Measurements from ENCODE around the gene ZNF302.
A peak's percentile ranks its signal among the peaks of the same experiment; 100 is the strongest.

The ZNF302 gene

GRCh38 chr19:34669305-34669704 is 8.2 kb upstream of the ZNF302 start:
- ChIA-PET POLR2A (no interaction called here), CTCF (no interaction called here)
- TF ChIP-seq, protein P1, sequence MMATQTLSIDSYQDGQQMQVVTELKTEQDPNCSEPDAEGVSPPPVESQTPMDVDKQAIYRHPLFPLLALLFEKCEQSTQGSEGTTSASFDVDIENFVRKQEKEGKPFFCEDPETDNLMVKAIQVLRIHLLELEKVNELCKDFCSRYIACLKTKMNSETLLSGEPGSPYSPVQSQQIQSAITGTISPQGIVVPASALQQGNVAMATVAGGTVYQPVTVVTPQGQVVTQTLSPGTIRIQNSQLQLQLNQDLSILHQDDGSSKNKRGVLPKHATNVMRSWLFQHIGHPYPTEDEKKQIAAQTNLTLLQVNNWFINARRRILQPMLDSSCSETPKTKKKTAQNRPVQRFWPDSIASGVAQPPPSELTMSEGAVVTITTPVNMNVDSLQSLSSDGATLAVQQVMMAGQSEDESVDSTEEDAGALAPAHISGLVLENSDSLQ (IDR thresholded peaks at IDR 0.05), result no peak
- no peak for TF ChIP-seq LEF1 (IDR thresholded peaks at IDR 0.05; ENCODE audit: borderline replicate concordance)
- TF ChIP-seq FOXK2 (IDR thresholded peaks at IDR 0.05), result no peak
- no peak for TF ChIP-seq FOXM1 (IDR thresholded peaks at IDR 0.05; ENCODE audit: borderline replicate concordance)
- TF ChIP-seq FOXA1 (IDR thresholded peaks at IDR 0.05), result no peak
- no peak for TF ChIP-seq ZNF384 (IDR thresholded peaks at IDR 0.05)
- no peak for TF ChIP-seq SP1 (IDR thresholded peaks at IDR 0.05)
- TF ChIP-seq CTBP1 (IDR thresholded peaks at IDR 0.05; ENCODE audit: borderline replicate concordance), result no peak
- no peak for TF ChIP-seq ARNT (IDR thresholded peaks at IDR 0.05)
- no peak for TF ChIP-seq HDGF (IDR thresholded peaks at IDR 0.05; ENCODE audit: borderline replicate concordance)
- no peak for DNase-seq (ENCODE audit: extremely low spot score)

GRCh38 chr19:34671972-34672371 is 5.5 kb upstream of the ZNF302 start:
- ChIA-PET CTCF (no interaction called here), POLR2A (no interaction called here)
- DNase-seq (ENCODE audit: extremely low spot score), result no peak
- TF ChIP-seq TARDBP (IDR thresholded peaks at IDR 0.05) (no peak), L3MBTL2 (conservative IDR thresholded peaks at IDR 0.05) (no peak), SUZ12 (IDR thresholded peaks at IDR 0.05) (no peak), ZNF384 (IDR thresholded peaks at IDR 0.05) (no peak), SP1 (IDR thresholded peaks at IDR 0.05) (no peak), HDGF (IDR thresholded peaks at IDR 0.05; ENCODE audit: borderline replicate concordance) (no peak), BHLHE40 (IDR thresholded peaks at IDR 0.05; ENCODE audit: borderline replicate concordance) (no peak), CTBP1 (IDR thresholded peaks at IDR 0.05; ENCODE audit: borderline replicate concordance) (no peak), LEF1 (IDR thresholded peaks at IDR 0.05; ENCODE audit: borderline replicate concordance) (no peak), FOXK2 (IDR thresholded peaks at IDR 0.05) (no peak), NFRKB (IDR thresholded peaks at IDR 0.05) (no peak), FOXA1 (IDR thresholded peaks at IDR 0.05) (no peak), FOXM1 (IDR thresholded peaks at IDR 0.05; ENCODE audit: borderline replicate concordance) (no peak), ELF4 (IDR thresholded peaks at IDR 0.05) (no peak), ARNT (IDR thresholded peaks at IDR 0.05) (no peak)
- TF ChIP-seq, protein P1 (IDR thresholded peaks at IDR 0.05), result no peak

GRCh38 chr19:34673590-34673989 is 3.9 kb upstream of the ZNF302 start:
- TF ChIP-seq HDGF (IDR thresholded peaks at IDR 0.05; ENCODE audit: borderline replicate concordance) (no peak), CTBP1 (IDR thresholded peaks at IDR 0.05; ENCODE audit: borderline replicate concordance) (no peak), ARNT (IDR thresholded peaks at IDR 0.05) (no peak)
- TF ChIP-seq, protein P1 (IDR thresholded peaks at IDR 0.05), result no peak
- POLR2A ChIA-PET, result no interaction called here
- CTCF ChIA-PET, result no interaction called here
- DNase-seq (ENCODE audit: extremely low spot score), result no peak

GRCh38 chr19:34675250-34675649 is 2.2 kb upstream of the ZNF302 start:
- ChIA-PET POLR2A (no interaction called here), CTCF (no interaction called here)
- no peak for DNase-seq (ENCODE audit: extremely low spot score)
- TF ChIP-seq CTBP1 (IDR thresholded peaks at IDR 0.05; ENCODE audit: borderline replicate concordance) (no peak), HDGF (IDR thresholded peaks at IDR 0.05; ENCODE audit: borderline replicate concordance) (no peak), ELF4 (IDR thresholded peaks at IDR 0.05) (no peak), TARDBP (IDR thresholded peaks at IDR 0.05) (no peak), LEF1 (IDR thresholded peaks at IDR 0.05; ENCODE audit: borderline replicate concordance) (no peak), FOXM1 (IDR thresholded peaks at IDR 0.05; ENCODE audit: borderline replicate concordance) (no peak), FOXK2 (IDR thresholded peaks at IDR 0.05) (no peak), FOXA1 (IDR thresholded peaks at IDR 0.05) (no peak), SUZ12 (IDR thresholded peaks at IDR 0.05) (no peak), L3MBTL2 (conservative IDR thresholded peaks at IDR 0.05) (no peak), ARNT (IDR thresholded peaks at IDR 0.05) (no peak), BHLHE40 (IDR thresholded peaks at IDR 0.05; ENCODE audit: borderline replicate concordance) (no peak), SP1 (IDR thresholded peaks at IDR 0.05) (no peak), NFRKB (IDR thresholded peaks at IDR 0.05) (no peak), ZNF384 (IDR thresholded peaks at IDR 0.05) (no peak)
- TF ChIP-seq, protein P1 (IDR thresholded peaks at IDR 0.05), result no peak

DNA sequence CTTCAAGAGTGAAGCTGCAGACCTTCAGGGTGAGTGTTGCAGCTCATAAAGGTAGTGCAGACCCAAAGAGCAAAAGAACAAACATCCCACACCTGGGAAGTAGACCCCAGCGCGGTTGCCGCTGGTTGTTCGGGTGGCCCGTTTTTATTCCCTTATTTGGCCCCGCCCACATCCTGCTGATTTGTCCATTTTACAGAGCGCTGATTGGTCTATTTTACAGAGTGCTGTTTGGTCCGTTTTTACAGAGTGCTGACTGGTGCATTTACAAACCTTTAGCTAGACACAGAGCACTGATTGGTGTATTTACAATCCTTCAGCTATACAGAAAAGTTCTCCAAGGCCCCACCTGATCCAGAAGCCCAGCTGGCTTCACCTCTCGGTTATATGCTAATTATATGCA is 1.6 kb upstream of the ZNF302 start:
- ChIA-PET CTCF (no interaction called here), POLR2A (no interaction called here)
- no peak for DNase-seq (ENCODE audit: extremely low spot score)
- no peak for TF ChIP-seq ZNF384 (IDR thresholded peaks at IDR 0.05)
- no peak for TF ChIP-seq FOXM1 (IDR thresholded peaks at IDR 0.05; ENCODE audit: borderline replicate concordance)
- no peak for TF ChIP-seq LEF1 (IDR thresholded peaks at IDR 0.05; ENCODE audit: borderline replicate concordance)
- TF ChIP-seq FOXK2 (IDR thresholded peaks at IDR 0.05), result no peak
- TF ChIP-seq CTBP1 (IDR thresholded peaks at IDR 0.05; ENCODE audit: borderline replicate concordance), result no peak

- DNase-seq (ENCODE audit: extremely low spot score), result peak; percentile 68
- CTCF ChIA-PET, result no interaction called here
- POLR2A ChIA-PET, result interaction anchor here (0.5 to 1.3 kb wide), 5 partner anchors 9 to 341 kb away, joined by 3 to 7 read pairs (median 6); partner anchors contain the start of gene ZNF181
- TF ChIP-seq ZNF384 (IDR thresholded peaks at IDR 0.05) (no peak), L3MBTL2 (conservative IDR thresholded peaks at IDR 0.05) (no peak), FOXM1 (IDR thresholded peaks at IDR 0.05; ENCODE audit: borderline replicate concordance) (no peak), NFRKB (IDR thresholded peaks at IDR 0.05) (peak; percentile 65), SUZ12 (IDR thresholded peaks at IDR 0.05) (no peak), ELF4 (IDR thresholded peaks at IDR 0.05) (peak; percentile 77), TARDBP (IDR thresholded peaks at IDR 0.05) (no peak), HDGF (IDR thresholded peaks at IDR 0.05; ENCODE audit: borderline replicate concordance) (no peak), ARNT (IDR thresholded peaks at IDR 0.05) (no peak), FOXK2 (IDR thresholded peaks at IDR 0.05) (no peak), BHLHE40 (IDR thresholded peaks at IDR 0.05; ENCODE audit: borderline replicate concordance) (no peak), FOXA1 (IDR thresholded peaks at IDR 0.05) (no peak), SP1 (IDR thresholded peaks at IDR 0.05) (no peak), LEF1 (IDR thresholded peaks at IDR 0.05; ENCODE audit: borderline replicate concordance) (no peak), CTBP1 (IDR thresholded peaks at IDR 0.05; ENCODE audit: borderline replicate concordance) (peak; percentile 46; the same call in 1 of the 2 replicates)
- TF ChIP-seq, protein P1 (IDR thresholded peaks at IDR 0.05), result peak; percentile 53
Measured at GRCh38 chr19:34676697-34677385, 637 bp upstream of the ZNF302 start, which contains the start of gene SCGB2B2. Gene SCGB2B2, minus strand, starts transcription at chr19:34677159. Its CDS starts 82,596 bp downstream, at chr19:34594563.

Measured in HEK293T (cell line).